G401.6 (cell line): ENCODE measurements around the gene DSCAM.
"Not testable (repeated sequence)": the region's sequence is repeated elsewhere in the genome, so short reads cannot be mapped to it uniquely, and the experiment has no call there.

Source experiments
- FAIRE-seq: peaks from 2 replicates; lab custom pipeline; 2012; peaks lifted over from hg19 to GRCh38; lab: Jason Lieb, UNC

Gene DSCAM

GRCh38 chr21:40846587-40847411 is at the start of gene DSCAM:
TSS of gene DSCAM (minus strand) at chr21:40847158. CDS start at chr21:40846661, 497 bp downstream.
- FAIRE-seq, result no peak

GRCh38 chr21:40895697-40896096 is 48.7 kb upstream of the DSCAM start:
- FAIRE-seq, result not testable (repeated sequence)

GRCh38 chr21:40886931-40887330 is 40.0 kb upstream of the DSCAM start:
- no peak for FAIRE-seq

- FAIRE-seq, result no peak
Measured at GRCh38 chr21:40886006-40886405, 39.0 kb upstream of the DSCAM start.

GRCh38 chr21:40882192-40882915 is 35.4 kb upstream of the DSCAM start:
- no peak for FAIRE-seq

GRCh38 chr21:40881767-40882166 is 34.8 kb upstream of the DSCAM start:
- no peak for FAIRE-seq

GRCh38 chr21:40871099-40871498 is 24.1 kb upstream of the DSCAM start:
- FAIRE-seq, result no peak

- no peak for FAIRE-seq
Measured at GRCh38 chr21:40863839-40864238, 16.9 kb upstream of the DSCAM start.

- FAIRE-seq, result no peak
Measured at GRCh38 chr21:40858517-40858916, 11.6 kb upstream of the DSCAM start.

- no peak for FAIRE-seq
Measured at GRCh38 chr21:40853956-40854688, 7.2 kb upstream of the DSCAM start.

- FAIRE-seq, result no peak
Measured at GRCh38 chr21:40852563-40852962, 5.6 kb upstream of the DSCAM start.

GRCh38 chr21:40851749-40852148 is 4.8 kb upstream of the DSCAM start:
- FAIRE-seq, result no peak

GRCh38 chr21:40850071-40850470 is 3.1 kb upstream of the DSCAM start:
- FAIRE-seq, result no peak

GRCh38 chr21:40847951-40848350 is 993 bp upstream of the DSCAM start:
- FAIRE-seq, result no peak

GRCh38 chr21:40846103-40846502 is 855 bp downstream of the DSCAM start:
- no peak for FAIRE-seq

GRCh38 chr21:40845441-40845995 is 1.4 kb downstream of the DSCAM start:
- no peak for FAIRE-seq

GRCh38 chr21:40844935-40845334 is 2.0 kb downstream of the DSCAM start:
- no peak for FAIRE-seq

- no peak for FAIRE-seq
Measured at GRCh38 chr21:40842197-40842552, 4.8 kb downstream of the DSCAM start.

GRCh38 chr21:40841524-40842196 is 5.3 kb downstream of the DSCAM start:
- no peak for FAIRE-seq

- no peak for FAIRE-seq
Measured at GRCh38 chr21:40840401-40841125, 6.4 kb downstream of the DSCAM start.

- no peak for FAIRE-seq
Measured at GRCh38 chr21:40839521-40839920, 7.4 kb downstream of the DSCAM start.
